ENCODE data around the gene S100A8. TPM values are rescaled to one million over a fixed set of nuclear protein-coding genes. Genes with fewer than 3 reads are reported as not detected.

S100A8 gene
- total RNA-seq, 1 donor = not detected

DNA sequence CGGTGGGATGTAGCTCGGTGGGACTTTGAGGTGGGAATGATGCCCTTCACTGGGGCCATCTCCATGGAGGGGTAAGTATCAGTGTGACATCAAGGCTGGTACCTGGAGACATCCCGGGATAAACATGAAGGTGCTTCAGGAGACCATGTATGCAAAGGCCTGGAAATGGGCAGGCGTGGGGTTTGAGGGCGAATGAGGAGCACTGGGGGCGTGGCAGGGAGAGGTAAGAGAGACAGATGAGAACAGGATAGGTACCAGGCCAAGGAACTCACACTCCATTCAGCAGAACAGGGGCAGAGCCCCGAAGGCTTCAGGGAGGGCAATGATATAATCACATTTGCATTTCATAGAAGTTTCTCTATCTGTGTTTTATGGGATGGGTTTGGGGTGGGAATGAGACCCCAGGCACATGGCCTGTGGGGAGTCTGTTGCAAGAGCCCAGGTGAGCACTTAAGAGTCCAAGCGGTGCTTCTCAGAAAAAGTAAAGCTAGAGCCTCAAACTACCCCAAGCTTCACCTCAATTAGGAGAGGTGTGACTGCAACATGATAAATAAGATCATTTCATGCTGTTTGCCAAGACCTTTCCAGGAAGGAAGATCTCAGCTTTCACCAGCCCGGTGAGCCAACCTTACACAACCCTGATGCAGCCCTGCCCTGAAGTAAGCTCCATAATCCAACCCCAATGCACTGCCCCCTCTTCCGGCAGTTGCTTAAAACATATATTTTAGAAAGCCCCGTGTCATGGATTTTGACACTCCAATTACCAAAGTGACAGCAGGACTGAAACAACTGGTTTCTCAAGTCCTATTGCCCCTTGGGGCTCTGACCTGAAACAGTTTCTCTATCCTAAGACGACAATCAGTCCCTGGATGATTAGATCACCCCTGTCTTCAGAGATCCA is 25.9 kb downstream of the S100A8 start:
- TF ChIP-seq, protein P1, sequence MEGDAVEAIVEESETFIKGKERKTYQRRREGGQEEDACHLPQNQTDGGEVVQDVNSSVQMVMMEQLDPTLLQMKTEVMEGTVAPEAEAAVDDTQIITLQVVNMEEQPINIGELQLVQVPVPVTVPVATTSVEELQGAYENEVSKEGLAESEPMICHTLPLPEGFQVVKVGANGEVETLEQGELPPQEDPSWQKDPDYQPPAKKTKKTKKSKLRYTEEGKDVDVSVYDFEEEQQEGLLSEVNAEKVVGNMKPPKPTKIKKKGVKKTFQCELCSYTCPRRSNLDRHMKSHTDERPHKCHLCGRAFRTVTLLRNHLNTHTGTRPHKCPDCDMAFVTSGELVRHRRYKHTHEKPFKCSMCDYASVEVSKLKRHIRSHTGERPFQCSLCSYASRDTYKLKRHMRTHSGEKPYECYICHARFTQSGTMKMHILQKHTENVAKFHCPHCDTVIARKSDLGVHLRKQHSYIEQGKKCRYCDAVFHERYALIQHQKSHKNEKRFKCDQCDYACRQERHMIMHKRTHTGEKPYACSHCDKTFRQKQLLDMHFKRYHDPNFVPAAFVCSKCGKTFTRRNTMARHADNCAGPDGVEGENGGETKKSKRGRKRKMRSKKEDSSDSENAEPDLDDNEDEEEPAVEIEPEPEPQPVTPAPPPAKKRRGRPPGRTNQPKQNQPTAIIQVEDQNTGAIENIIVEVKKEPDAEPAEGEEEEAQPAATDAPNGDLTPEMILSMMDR (IDR thresholded peaks at IDR 0.05; ENCODE audit: insufficient read depth, low read length) = no peak
- no peak overlapping the region for H3K4me3 ChIP-seq (ENCODE audit: low read depth, low read length)
- DNase-seq (ENCODE audit: low read depth) = no peak

DNA sequence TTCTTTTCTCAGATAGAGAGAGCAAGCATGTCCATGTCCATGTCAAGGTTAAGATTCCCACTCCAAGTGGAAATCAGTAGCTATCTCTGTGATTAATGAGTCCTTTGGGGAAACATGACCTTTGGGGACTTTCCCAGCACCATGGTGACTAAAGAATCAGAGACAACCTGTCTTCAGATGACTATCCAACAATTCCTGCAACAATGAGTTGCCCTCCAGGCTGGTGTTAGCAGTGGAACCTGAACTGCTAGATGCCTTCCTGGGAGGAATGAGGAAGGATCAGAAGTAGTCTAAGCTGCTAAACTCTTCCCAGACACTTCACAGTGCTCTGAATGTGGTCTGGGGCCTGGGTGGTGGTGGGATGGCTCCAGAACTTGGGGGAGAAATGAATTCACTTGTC is 26.7 kb downstream of the S100A8 start:
- H3K4me3 ChIP-seq (ENCODE audit: low read depth, low read length) = no peak overlapping the region
- DNase-seq (ENCODE audit: low read depth) = no peak
- TF ChIP-seq, protein P1 (IDR thresholded peaks at IDR 0.05; ENCODE audit: insufficient read depth, low read length) = no peak

DNA sequence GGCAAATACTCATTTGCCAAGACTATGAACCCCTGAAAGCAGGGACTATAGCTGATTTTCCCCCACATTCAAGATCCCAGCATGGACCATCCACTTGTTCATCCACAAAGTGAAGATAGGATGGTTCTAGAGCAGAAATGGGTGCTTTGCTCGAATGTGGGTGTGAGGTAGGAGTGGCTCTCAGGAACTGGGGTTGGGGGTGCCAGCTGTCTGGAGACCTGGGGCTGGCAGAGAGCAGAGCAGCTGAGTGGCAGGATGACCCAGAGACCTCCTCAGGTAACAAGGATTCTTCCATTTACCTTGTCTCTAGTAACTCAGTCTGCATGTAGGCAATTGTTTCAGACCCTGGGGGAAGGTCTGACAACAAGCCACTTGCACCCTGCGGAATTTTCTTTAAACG is 27.2 kb downstream of the S100A8 start:
- TF ChIP-seq, protein P1 (IDR thresholded peaks at IDR 0.05; ENCODE audit: insufficient read depth, low read length) = no peak
- DNase-seq (ENCODE audit: low read depth) = no peak
- H3K4me3 ChIP-seq (ENCODE audit: low read depth, low read length) = no peak overlapping the region

DNA sequence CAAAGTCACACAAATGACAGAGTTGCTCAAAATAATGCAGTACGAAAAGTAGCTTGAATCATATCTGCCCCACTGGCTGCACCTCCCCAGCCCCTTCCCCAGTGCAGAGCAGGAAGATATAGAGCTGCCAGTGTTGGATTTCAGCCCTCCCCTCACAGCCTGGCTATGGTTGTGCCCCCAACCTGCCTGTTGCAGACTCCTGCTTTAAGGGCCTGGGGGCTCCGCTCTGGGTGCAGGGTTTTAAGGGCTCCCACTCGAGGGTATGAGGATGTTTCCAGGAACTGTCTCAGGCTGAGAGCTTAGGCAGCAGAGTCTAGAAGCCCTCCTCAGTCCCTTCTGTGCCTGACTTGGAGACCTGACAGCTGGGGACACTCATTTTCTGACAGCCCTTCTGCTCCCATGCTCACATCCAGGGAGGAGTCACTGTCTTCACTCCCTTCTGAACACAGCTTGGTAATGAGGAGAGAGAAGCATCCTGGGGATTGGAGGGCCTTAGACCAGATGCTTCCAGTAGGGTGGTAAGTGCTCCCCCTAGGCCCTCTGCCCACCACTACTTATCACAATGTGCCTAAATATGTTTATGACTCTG is 28.6 kb downstream of the S100A8 start:
- TF ChIP-seq, protein P1 (IDR thresholded peaks at IDR 0.05; ENCODE audit: insufficient read depth, low read length) = no peak
- DNase-seq (ENCODE audit: low read depth) = no peak
- H3K4me3 ChIP-seq (ENCODE audit: low read depth, low read length) = no peak overlapping the region

DNA sequence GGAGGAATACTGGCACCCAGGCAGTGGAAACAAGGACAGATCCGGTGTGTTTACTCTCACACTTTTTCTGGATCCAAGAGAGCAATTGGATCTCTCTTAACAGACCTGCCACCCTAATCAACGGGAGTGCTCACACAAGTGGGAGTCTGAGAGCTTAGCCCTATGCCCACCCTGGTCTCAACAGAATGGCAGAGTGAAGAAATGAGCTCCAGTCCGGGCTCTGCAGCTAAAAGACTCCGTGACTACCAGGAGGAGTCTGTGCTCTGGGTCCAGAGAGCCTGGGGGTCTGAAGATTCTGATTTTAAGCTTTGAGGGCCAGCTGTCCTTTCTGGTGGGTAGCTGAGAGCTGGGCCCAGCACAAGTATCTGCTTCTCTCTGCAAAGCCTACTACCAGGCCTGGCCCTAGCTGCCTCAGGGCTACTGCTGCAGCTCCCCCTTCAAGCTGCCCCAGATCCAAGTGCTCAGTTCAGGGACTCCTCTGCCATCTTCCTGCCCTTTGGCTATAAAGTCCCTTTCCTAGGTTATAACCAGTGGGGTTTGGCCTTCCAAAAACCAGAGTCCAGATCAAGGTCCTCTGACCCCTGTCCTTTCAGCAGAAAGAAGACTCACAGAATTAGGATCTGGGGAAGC is 29.3 kb downstream of the S100A8 start:
- TF ChIP-seq, protein P1 (IDR thresholded peaks at IDR 0.05; ENCODE audit: insufficient read depth, low read length) = no peak
- DNase-seq (ENCODE audit: low read depth) = no peak
- no peak overlapping the region for H3K4me3 ChIP-seq (ENCODE audit: low read depth, low read length)

DNA sequence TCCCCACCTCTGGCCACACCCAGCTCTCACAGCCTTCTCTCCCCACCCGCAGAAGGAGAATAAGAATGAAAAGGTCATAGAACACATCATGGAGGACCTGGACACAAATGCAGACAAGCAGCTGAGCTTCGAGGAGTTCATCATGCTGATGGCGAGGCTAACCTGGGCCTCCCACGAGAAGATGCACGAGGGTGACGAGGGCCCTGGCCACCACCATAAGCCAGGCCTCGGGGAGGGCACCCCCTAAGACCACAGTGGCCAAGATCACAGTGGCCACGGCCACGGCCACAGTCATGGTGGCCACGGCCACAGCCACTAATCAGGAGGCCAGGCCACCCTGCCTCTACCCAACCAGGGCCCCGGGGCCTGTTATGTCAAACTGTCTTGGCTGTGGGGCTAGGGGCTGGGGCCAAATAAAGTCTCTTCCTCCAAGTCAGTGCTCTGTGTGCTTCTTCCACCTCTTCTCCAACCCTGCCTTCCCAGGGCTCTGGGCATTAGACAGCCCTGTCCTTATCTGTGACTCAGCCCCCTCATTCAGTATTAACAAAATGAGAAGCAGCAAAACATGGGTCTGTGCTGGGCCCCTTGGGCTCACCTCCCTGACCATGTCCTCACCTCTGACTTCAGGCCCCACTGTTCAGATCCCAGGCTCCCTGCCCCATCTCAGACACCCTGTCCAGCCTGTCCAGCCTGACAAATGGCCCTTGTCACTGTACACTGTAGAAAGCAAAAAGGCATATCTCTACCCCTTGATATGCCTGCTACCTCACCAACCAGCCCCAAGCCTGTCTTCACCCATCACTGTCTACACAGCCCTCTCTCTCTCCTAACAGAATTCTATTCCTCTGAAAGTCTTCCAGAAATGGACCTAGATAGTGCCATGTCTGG is 30.0 kb downstream of the S100A8 start:
- TF ChIP-seq, protein P1 (IDR thresholded peaks at IDR 0.05; ENCODE audit: insufficient read depth, low read length) = no peak
- H3K4me3 ChIP-seq (ENCODE audit: low read depth, low read length) = no peak overlapping the region
- no peak for DNase-seq (ENCODE audit: low read depth)

Data from fibroblast of the aortic adventitia (primary cell).